Measurements from ENCODE around the gene GPNMB.

DNA sequence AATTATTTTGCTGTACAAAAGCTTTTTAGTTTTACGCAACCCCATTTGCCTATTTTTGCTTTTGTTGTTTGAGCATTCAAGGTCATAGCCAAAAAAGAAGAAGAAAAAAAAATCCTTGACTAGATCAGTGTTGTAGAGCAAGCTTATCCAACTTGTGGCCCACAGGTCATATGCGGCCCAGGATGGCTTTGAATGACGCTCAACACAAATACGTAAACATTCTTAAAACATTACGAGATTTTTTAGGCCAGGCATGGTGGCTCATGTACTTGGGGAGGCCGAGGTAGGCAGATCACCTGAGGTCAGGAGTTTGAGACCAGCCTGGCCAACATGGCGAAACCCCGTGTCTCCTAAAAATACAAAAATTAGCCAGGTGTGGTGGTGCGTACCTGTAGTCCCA, 44.4 kb downstream of the GPNMB start:
- TF ChIP-seq, protein P1, sequence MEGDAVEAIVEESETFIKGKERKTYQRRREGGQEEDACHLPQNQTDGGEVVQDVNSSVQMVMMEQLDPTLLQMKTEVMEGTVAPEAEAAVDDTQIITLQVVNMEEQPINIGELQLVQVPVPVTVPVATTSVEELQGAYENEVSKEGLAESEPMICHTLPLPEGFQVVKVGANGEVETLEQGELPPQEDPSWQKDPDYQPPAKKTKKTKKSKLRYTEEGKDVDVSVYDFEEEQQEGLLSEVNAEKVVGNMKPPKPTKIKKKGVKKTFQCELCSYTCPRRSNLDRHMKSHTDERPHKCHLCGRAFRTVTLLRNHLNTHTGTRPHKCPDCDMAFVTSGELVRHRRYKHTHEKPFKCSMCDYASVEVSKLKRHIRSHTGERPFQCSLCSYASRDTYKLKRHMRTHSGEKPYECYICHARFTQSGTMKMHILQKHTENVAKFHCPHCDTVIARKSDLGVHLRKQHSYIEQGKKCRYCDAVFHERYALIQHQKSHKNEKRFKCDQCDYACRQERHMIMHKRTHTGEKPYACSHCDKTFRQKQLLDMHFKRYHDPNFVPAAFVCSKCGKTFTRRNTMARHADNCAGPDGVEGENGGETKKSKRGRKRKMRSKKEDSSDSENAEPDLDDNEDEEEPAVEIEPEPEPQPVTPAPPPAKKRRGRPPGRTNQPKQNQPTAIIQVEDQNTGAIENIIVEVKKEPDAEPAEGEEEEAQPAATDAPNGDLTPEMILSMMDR (IDR thresholded peaks at IDR 0.05) = no peak
- TF ChIP-seq EP300 (IDR thresholded peaks at IDR 0.05) = no peak

Data from tibial nerve (tissue), 4 donors.